Peyer's patch (tissue), 4 donors: ENCODE results near the gene B4GALT4.

Source experiments
- CTCF ChIP-seq, 6 experiments: fragments of 450-650 bp in 4 of 6; fragments of 200-600 bp in 2 of 6; sonication (generic) in 1 of 6; IDR thresholded peaks; one replicate each; pipeline ENCODE4 v1.5.1; 2017 to 2019; ENCODE audit warnings: antibody characterized with exemption in 6 of 6, mild to moderate bottlenecking in 3 of 6, moderate library complexity in 1 of 6
- POLR2A ChIP-seq, 2 donors: fragments of 450-650 bp; IDR thresholded peaks; one replicate each; pipeline ENCODE4 v1.5.1; 2017; ENCODE audit warnings: antibody characterized with exemption in 2 of 2, mild to moderate bottlenecking in 2 of 2, moderate library complexity in 2 of 2

GRCh38 chr3:119236756-119237155 lies 3.9 kb downstream of the B4GALT4 start:
- TF ChIP-seq CTCF (IDR thresholded peaks at IDR 0.05), result no peak
- no peak for TF ChIP-seq POLR2A (IDR thresholded peaks at IDR 0.05)
